ENCODE results near the gene OPCML. TPM values are rescaled to one million over a fixed set of nuclear protein-coding genes. Genes with fewer than 3 reads are reported as not detected.

Gene OPCML
- total RNA-seq, 1 experiment from 2014 or later: not detected

- Histone ChIP-seq H3K27ac (ENCODE audit: low read length) (no peak overlapping the region), H3K4me3 (ENCODE audit: low read depth in 2 of 2, low read length in 2 of 2) (no peak overlapping the region)
- no TSS peak for BruUV-seq (replicated peaks)
Measured at GRCh38 chr11:133386852-133387251, 145.4 kb downstream of the OPCML start.

DNA sequence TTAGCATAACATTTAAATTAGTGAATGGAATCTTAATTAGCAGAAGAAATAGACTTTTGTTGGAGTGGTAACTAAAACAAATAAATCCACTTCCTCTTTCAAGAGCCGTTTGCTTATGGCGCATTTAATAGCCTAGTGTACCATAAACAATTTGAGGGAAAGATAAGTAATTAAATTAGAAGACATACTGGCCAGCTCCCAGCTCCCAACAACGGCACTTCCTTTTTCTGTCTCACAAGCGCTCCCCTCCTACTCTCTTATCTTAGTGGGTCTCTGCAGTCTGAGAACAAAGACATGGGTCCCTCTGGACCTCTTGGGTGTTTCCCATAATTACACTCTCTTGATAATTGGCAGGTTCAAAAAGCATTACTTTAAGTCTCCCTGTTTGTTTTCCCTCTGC lies 146.0 kb downstream of the OPCML start:
- H3K27ac ChIP-seq (ENCODE audit: low read length): no peak overlapping the region
- intact Hi-C loops (cut with micrococcal nuclease; ENCODE audit: unreplicated experiment): no loop called here
- DNase-seq (ENCODE audit: low read depth, low spot score): no peak
- ChIA-PET POLR2A (no interaction called here), CTCF (no interaction called here)
- no TSS peak for BruUV-seq (replicated peaks)
- no peak overlapping the region for H3K4me3 ChIP-seq (ENCODE audit: low read depth in 2 of 2, low read length in 2 of 2)
- H3K4me1 ChIP-seq (ENCODE audit: control insufficient read depth, insufficient read depth, low read length): no peaks in the 10 kb centered on the region
- in situ Hi-C loops (cut with HindIII; ENCODE audit: low pct_unique_long_range_greater_than_20kb, low sequenced_read_pairs): no loop called here
- TF ChIP-seq TCF7L2 (IDR thresholded peaks at IDR 0.05; ENCODE audit: low read depth, low read length) (no peak), REST (IDR thresholded peaks at IDR 0.05; ENCODE audit: insufficient read depth in 1 of 2, low read depth in 2 of 2, low read length in 1 of 2) (no peak), POLR2AphosphoS5 (IDR thresholded peaks at IDR 0.05; ENCODE audit: low read depth, low read length) (no peak)
- no peaks in the 10 kb centered on the region for H3K9me3 ChIP-seq (ENCODE audit: control insufficient read depth, insufficient read depth, low read depth, low read length)
- no peaks in the 10 kb centered on the region for H3K36me3 ChIP-seq (ENCODE audit: control insufficient read depth, insufficient read depth, low read length)
- ATAC-seq: no peak
- no peaks in the 10 kb centered on the region for H3K27me3 ChIP-seq (ENCODE audit: control insufficient read depth, insufficient read depth, low read length)

More at GRCh38 chr11:133386852-133387251, 145.4 kb downstream of the OPCML start:
- H3K9me3 ChIP-seq (ENCODE audit: control insufficient read depth, insufficient read depth, low read depth, low read length): no peaks in the 10 kb centered on the region
- in situ Hi-C loops (cut with HindIII; ENCODE audit: low pct_unique_long_range_greater_than_20kb, low sequenced_read_pairs) (no loop called here), intact Hi-C loops (cut with micrococcal nuclease; ENCODE audit: unreplicated experiment) (no loop called here)
- no peaks in the 10 kb centered on the region for H3K36me3 ChIP-seq (ENCODE audit: control insufficient read depth, insufficient read depth, low read length)
- ChIA-PET CTCF (no interaction called here), POLR2A (no interaction called here)
- no peak for ATAC-seq
- DNase-seq (ENCODE audit: low read depth, low spot score): no peak
- H3K27me3 ChIP-seq (ENCODE audit: control insufficient read depth, insufficient read depth, low read length): no peaks in the 10 kb centered on the region
- no peaks in the 10 kb centered on the region for H3K4me1 ChIP-seq (ENCODE audit: control insufficient read depth, insufficient read depth, low read length)
- TF ChIP-seq TCF7L2 (IDR thresholded peaks at IDR 0.05; ENCODE audit: low read depth, low read length) (no peak), REST (IDR thresholded peaks at IDR 0.05; ENCODE audit: insufficient read depth in 1 of 2, low read depth in 2 of 2, low read length in 1 of 2) (no peak), CTCF (IDR thresholded peaks at IDR 0.05) (no peak), SIN3A (IDR thresholded peaks at IDR 0.05; ENCODE audit: borderline replicate concordance, insufficient read depth, low read depth, low read length) (no peak), POLR2AphosphoS5 (IDR thresholded peaks at IDR 0.05; ENCODE audit: low read depth, low read length) (no peak)
